ENCODE data around the gene INPP5K.

DNA sequence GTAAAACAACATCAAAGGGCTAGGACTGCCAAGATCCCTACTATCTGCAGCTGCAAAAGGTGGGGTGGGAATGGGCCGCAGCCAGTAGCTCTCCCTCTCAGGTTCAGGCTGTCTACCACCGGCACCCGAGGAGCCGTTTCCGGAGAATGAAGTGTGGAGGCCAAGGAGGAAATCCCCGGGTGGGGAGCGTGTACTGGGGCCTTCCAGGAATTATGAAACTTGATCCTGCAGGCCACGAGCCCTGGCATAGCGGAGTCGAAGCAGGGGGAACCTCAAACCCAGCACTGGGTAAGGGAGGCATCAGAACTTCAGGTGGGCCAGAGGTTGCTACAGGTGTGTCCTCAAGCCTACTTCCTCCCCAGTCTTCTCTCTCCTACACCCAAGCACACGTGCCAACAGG is 5.1 kb downstream of the INPP5K start:
- TF ChIP-seq ISL1 (CRISPR knock-in tag; IDR thresholded peaks at IDR 0.05), result no peak
- TF ChIP-seq ZC3H10 (CRISPR knock-in tag; IDR thresholded peaks at IDR 0.05), result no peak
- TF ChIP-seq, protein P1, sequence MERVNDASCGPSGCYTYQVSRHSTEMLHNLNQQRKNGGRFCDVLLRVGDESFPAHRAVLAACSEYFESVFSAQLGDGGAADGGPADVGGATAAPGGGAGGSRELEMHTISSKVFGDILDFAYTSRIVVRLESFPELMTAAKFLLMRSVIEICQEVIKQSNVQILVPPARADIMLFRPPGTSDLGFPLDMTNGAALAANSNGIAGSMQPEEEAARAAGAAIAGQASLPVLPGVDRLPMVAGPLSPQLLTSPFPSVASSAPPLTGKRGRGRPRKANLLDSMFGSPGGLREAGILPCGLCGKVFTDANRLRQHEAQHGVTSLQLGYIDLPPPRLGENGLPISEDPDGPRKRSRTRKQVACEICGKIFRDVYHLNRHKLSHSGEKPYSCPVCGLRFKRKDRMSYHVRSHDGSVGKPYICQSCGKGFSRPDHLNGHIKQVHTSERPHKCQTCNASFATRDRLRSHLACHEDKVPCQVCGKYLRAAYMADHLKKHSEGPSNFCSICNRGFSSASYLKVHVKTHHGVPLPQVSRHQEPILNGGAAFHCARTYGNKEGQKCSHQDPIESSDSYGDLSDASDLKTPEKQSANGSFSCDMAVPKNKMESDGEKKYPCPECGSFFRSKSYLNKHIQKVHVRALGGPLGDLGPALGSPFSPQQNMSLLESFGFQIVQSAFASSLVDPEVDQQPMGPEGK (CRISPR knock-in tag; IDR thresholded peaks at IDR 0.05; ENCODE audit: borderline replicate concordance), result no peak
- TF ChIP-seq ARNTL (CRISPR knock-in tag; IDR thresholded peaks at IDR 0.05; ENCODE audit: borderline replicate concordance, low read depth), result no peak
- TF ChIP-seq, protein P2, sequence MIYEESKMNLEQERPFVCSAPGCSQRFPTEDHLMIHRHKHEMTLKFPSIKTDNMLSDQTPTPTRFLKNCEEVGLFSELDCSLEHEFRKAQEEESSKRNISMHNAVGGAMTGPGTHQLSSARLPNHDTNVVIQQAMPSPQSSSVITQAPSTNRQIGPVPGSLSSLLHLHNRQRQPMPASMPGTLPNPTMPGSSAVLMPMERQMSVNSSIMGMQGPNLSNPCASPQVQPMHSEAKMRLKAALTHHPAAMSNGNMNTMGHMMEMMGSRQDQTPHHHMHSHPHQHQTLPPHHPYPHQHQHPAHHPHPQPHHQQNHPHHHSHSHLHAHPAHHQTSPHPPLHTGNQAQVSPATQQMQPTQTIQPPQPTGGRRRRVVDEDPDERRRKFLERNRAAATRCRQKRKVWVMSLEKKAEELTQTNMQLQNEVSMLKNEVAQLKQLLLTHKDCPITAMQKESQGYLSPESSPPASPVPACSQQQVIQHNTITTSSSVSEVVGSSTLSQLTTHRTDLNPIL (CRISPR knock-in tag; IDR thresholded peaks at IDR 0.05; ENCODE audit: low read depth), result no peak
- TF ChIP-seq ZNF70 (CRISPR knock-in tag; IDR thresholded peaks at IDR 0.05), result no peak
- no peak for TF ChIP-seq SNAI2 (CRISPR knock-in tag; IDR thresholded peaks at IDR 0.05)
- TF ChIP-seq ZNF8 (CRISPR knock-in tag; IDR thresholded peaks at IDR 0.05), result no peak
- TF ChIP-seq, protein P3, sequence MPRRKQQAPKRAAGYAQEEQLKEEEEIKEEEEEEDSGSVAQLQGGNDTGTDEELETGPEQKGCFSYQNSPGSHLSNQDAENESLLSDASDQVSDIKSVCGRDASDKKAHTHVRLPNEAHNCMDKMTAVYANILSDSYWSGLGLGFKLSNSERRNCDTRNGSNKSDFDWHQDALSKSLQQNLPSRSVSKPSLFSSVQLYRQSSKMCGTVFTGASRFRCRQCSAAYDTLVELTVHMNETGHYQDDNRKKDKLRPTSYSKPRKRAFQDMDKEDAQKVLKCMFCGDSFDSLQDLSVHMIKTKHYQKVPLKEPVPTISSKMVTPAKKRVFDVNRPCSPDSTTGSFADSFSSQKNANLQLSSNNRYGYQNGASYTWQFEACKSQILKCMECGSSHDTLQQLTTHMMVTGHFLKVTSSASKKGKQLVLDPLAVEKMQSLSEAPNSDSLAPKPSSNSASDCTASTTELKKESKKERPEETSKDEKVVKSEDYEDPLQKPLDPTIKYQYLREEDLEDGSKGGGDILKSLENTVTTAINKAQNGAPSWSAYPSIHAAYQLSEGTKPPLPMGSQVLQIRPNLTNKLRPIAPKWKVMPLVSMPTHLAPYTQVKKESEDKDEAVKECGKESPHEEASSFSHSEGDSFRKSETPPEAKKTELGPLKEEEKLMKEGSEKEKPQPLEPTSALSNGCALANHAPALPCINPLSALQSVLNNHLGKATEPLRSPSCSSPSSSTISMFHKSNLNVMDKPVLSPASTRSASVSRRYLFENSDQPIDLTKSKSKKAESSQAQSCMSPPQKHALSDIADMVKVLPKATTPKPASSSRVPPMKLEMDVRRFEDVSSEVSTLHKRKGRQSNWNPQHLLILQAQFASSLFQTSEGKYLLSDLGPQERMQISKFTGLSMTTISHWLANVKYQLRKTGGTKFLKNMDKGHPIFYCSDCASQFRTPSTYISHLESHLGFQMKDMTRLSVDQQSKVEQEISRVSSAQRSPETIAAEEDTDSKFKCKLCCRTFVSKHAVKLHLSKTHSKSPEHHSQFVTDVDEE (CRISPR knock-in tag; IDR thresholded peaks at IDR 0.05), result no peak
- no peak for TF ChIP-seq ZFP30 (CRISPR knock-in tag; IDR thresholded peaks at IDR 0.05)
- TF ChIP-seq PPARA (CRISPR knock-in tag; IDR thresholded peaks at IDR 0.05; ENCODE audit: borderline replicate concordance), result no peak
- no peak for TF ChIP-seq ESRRG (CRISPR knock-in tag; IDR thresholded peaks at IDR 0.05)
- no peak for TF ChIP-seq GLIS3 (CRISPR knock-in tag; IDR thresholded peaks at IDR 0.05)
